Upper lobe of left lung (tissue), 6 donors: ENCODE measurements around the gene AK1. TPM values are rescaled to one million over a fixed set of nuclear protein-coding genes. Genes with fewer than 3 reads are reported as not detected.

Experiments
- ATAC-seq, 2 donors: fragments of 200-7000 bp; cut with Tn5 transposase; one replicate each; pipeline ENCODE4 v1.9.1; 2022; ENCODE audit warnings: mild to moderate bottlenecking in 2 of 2, moderate library complexity in 2 of 2; ENCODE audit not compliant: low FRiP score in 2 of 2
- DNase-seq, 2 donors: peaks; one replicate each; pipeline ENCODE4 v3.0.0-alpha.2; 2019 to 2020
- H3K27ac ChIP-seq, 4 donors: fragments of 200-600 bp; sonication (generic); one replicate each; pipeline ENCODE4 v1.5.1; 2016 to 2019
- H3K27me3 ChIP-seq, 4 donors: fragments of 200-600 bp; sonication (generic); one replicate each; pipeline ENCODE4 v1.5.1; 2017 to 2019
- H3K36me3 ChIP-seq, 4 donors: fragments of 200-600 bp; sonication (generic); one replicate each; pipeline ENCODE4 v1.5.1; 2016 to 2019
- H3K4me1 ChIP-seq, 4 donors: fragments of 200-600 bp; sonication (generic); one replicate each; pipeline ENCODE4 v1.5.1; 2018 to 2019
- H3K4me3 ChIP-seq, 4 donors: fragments of 200-600 bp; sonication (generic); one replicate each; pipeline ENCODE4 v1.5.1; 2017 to 2019; ENCODE audit warnings: mild to moderate bottlenecking in 2 of 4, moderate library complexity in 1 of 4
- H3K9me3 ChIP-seq, 4 donors: fragments of 200-600 bp; sonication (generic); one replicate each; pipeline ENCODE4 v1.5.1; 2018 to 2019
- CTCF ChIP-seq, 6 experiments: fragments of 450-650 bp in 4 of 6; fragments of 200-600 bp in 2 of 6; sonication (generic) in 2 of 6; IDR thresholded peaks; one replicate each; pipeline ENCODE4 v1.5.1; 2016 to 2019; ENCODE audit warnings: antibody characterized with exemption in 6 of 6
- EP300 ChIP-seq, 4 donors: sonication (generic); formaldehyde crosslinking; IDR thresholded peaks; one replicate each; pipeline ENCODE4 v1.5.1; 2017; ENCODE audit warnings: antibody characterized with exemption in 4 of 4, control low read depth in 2 of 4
- POLR2A ChIP-seq, 4 donors: fragments of 450-650 bp; IDR thresholded peaks; one replicate each; pipeline ENCODE4 v1.5.1; 2016 to 2017; ENCODE audit warnings: antibody characterized with exemption in 4 of 4, mild to moderate bottlenecking in 2 of 4
- POLR2AphosphoS5 ChIP-seq, 2 donors: sonication (generic); formaldehyde crosslinking; IDR thresholded peaks; one replicate each; pipeline ENCODE4 v1.5.1; 2017; ENCODE audit warnings: antibody characterized with exemption in 2 of 2
- WGBS, 2 donors: methylation state at CpG; one replicate each; pipeline ENCODE4 v1.1.5; 2017 to 2018; 5-methylcytosine and 5-hydroxymethylcytosine counted together
- total RNA-seq, 6 donors: library from RNA; depleted of rRNA in 4 of 6; stranded (reverse); fragments of >200 nt in 4 of 6; gene quantifications; one replicate each; pipeline versions ENCODE4 v1.1.0 to v1.2.1, GENCODE V29; 2016 to 2021
- donor health status: DM: no; HTN: no; CAD: no; lungs with moderate emphysema.
- donor health status: DM: no; HTN: yes; CAD: no; lungs with severe emphysema.

AK1 gene
- total RNA-seq, 6 donors from 2014 or later = 106 to 239 (median 161) TPM

- Histone ChIP-seq H3K4me3 (no peak overlapping the region), H3K4me1 (peaks cover 65 to 83% (median 69%) of the 10 kb centered on the region in 4 donors), H3K27ac (peak overlapping the region; percentile 64 to 91 (median 90)), H3K9me3 (no peaks in the 10 kb centered on the region), H3K36me3 (peaks cover 0 to 11% (median 2%) of the 10 kb centered on the region in 4 donors), H3K27me3 (no peaks in the 10 kb centered on the region)
- DNase-seq (no peak), ATAC-seq (no peak)
- TF ChIP-seq EP300 (IDR thresholded peaks at IDR 0.05) = no peak
- TF ChIP-seq POLR2AphosphoS5 (IDR thresholded peaks at IDR 0.05) = no peak
- TF ChIP-seq CTCF (IDR thresholded peaks at IDR 0.05) = no peak
- TF ChIP-seq POLR2A (IDR thresholded peaks at IDR 0.05) = no peak
- 46 to 58% methylated on average over 4 of the region's 4 CpGs for WGBS, 2 donors
Observed at GRCh38 chr9:127857278-127857677, 20.2 kb downstream of the AK1 start.

- Histone ChIP-seq H3K27me3 (no peaks in the 10 kb centered on the region), H3K36me3 (peaks cover 0 to 15% (median 4%) of the 10 kb centered on the region in 4 donors), H3K4me3 (no peak overlapping the region), H3K9me3 (no peaks in the 10 kb centered on the region), H3K4me1 (peaks cover 60 to 78% (median 64%) of the 10 kb centered on the region in 4 donors), H3K27ac (peak overlapping the region; percentile 64 to 91 (median 90))
- WGBS, 2 donors = 77 to 85% methylated on average over 5 to 8 of the region's 8 CpGs
- TF ChIP-seq EP300 (IDR thresholded peaks at IDR 0.05) (no peak), CTCF (IDR thresholded peaks at IDR 0.05) (no peak), POLR2A (IDR thresholded peaks at IDR 0.05) (no peak), POLR2AphosphoS5 (IDR thresholded peaks at IDR 0.05) (no peak)
- ATAC-seq (no peak), DNase-seq (no peak)
Observed at GRCh38 chr9:127856729-127857116, 20.8 kb downstream of the AK1 start.

GRCh38 chr9:127856094-127856728 is 21.3 kb downstream of the AK1 start:
- Histone ChIP-seq H3K36me3 (peaks cover 0 to 19% (median 4%) of the 10 kb centered on the region in 4 donors), H3K4me3 (no peak overlapping the region), H3K4me1 (peaks cover 54 to 76% (median 59%) of the 10 kb centered on the region in 4 donors), H3K27me3 (no peaks in the 10 kb centered on the region), H3K9me3 (no peaks in the 10 kb centered on the region), H3K27ac (peak overlapping the region; percentile 64 to 91 (median 90))
- ATAC-seq (no peak), DNase-seq (no peak)
- TF ChIP-seq POLR2AphosphoS5 (IDR thresholded peaks at IDR 0.05) (peak in 1 of 2 donors; percentile 12), CTCF (IDR thresholded peaks at IDR 0.05) (no peak)
- 41 to 69% methylated on average over 10 to 11 of the region's 11 CpGs for WGBS, 2 donors

- no peaks in the 10 kb centered on the region for H3K9me3 ChIP-seq
- DNase-seq = no peak
- H3K4me3 ChIP-seq = no peak overlapping the region
- H3K36me3 ChIP-seq = peaks cover 0 to 23% (median 4%) of the 10 kb centered on the region in 4 donors
- ATAC-seq = no peak
- 91 to 96% methylated on average over 5 of the region's 5 CpGs for WGBS, 2 donors
- H3K4me1 ChIP-seq = peaks cover 48 to 71% (median 54%) of the 10 kb centered on the region in 4 donors
- H3K27me3 ChIP-seq = no peaks in the 10 kb centered on the region
- H3K27ac ChIP-seq = peak overlapping the region; percentile 88 to 91 (median 90)
- TF ChIP-seq POLR2A (IDR thresholded peaks at IDR 0.05) (no peak), CTCF (IDR thresholded peaks at IDR 0.05) (no peak), EP300 (IDR thresholded peaks at IDR 0.05) (no peak), POLR2AphosphoS5 (IDR thresholded peaks at IDR 0.05) (no peak)
Observed at GRCh38 chr9:127855522-127855921, 22.0 kb downstream of the AK1 start.

- Histone ChIP-seq H3K27me3 (no peaks in the 10 kb centered on the region), H3K27ac (peak overlapping the region; percentile 88 to 91 (median 90)), H3K4me3 (peak overlapping the region in 3 of 4 donors; percentile 66 to 78 (median 76)), H3K4me1 (peaks cover 48 to 71% (median 54%) of the 10 kb centered on the region in 4 donors), H3K9me3 (peaks cover 0 to 4% (median 0%) of the 10 kb centered on the region in 4 donors), H3K36me3 (peaks cover 0 to 28% (median 4%) of the 10 kb centered on the region in 4 donors)
- DNase-seq (no peak), ATAC-seq (no peak)
- no peak for TF ChIP-seq POLR2AphosphoS5 (IDR thresholded peaks at IDR 0.05)
- TF ChIP-seq POLR2A (IDR thresholded peaks at IDR 0.05) = no peak
- no peak for TF ChIP-seq CTCF (IDR thresholded peaks at IDR 0.05)
- no peak for TF ChIP-seq EP300 (IDR thresholded peaks at IDR 0.05)
- 49 to 59% methylated on average over 10 to 11 of the region's 11 CpGs for WGBS, 2 donors
Observed at GRCh38 chr9:127854960-127855359, 22.5 kb downstream of the AK1 start.
